OCI-LY7 (cell line): ENCODE data around the gene SLC29A1. TPM values are rescaled to one million over a fixed set of nuclear protein-coding genes. Genes with fewer than 3 reads are reported as not detected.

Source experiments
- BruUV-seq: library from RNA; stranded (reverse); fragments of 400-500 nt; replicated peaks from 2 replicates; lab custom pipeline; 2021; lab: Mats Ljungman, UMichigan
- CTCF ChIA-PET: fragments of 300-600 bp; sonication (Branson Sonifier 250); formaldehyde crosslinking; loops from one replicate; lab custom pipeline; 2022; ENCODE audit warnings: antibody characterized with exemption; ENCODE audit not compliant: unreplicated experiment; lab: Charles Lee
- POLR2A ChIA-PET: fragments of 300-600 bp; sonication (Branson Sonifier 250); formaldehyde crosslinking; loops from one replicate; lab custom pipeline; 2022; ENCODE audit warnings: antibody characterized with exemption; lab: Charles Lee
- DNase-seq: peaks from one replicate; pipeline ENCODE4 v3.0.0-alpha.2; 2015; ENCODE audit warnings: low spot score
- H2AFZ ChIP-seq: fragments of 200-600 bp; sonication (generic), shearing (Covaris generic); 2 replicates; pipeline ENCODE4 v1.6.1; 2014; ENCODE audit warnings: mild to moderate bottlenecking, antibody characterized with exemption, low read length, moderate library complexity
- H3K27ac ChIP-seq: fragments of 200-600 bp; sonication (generic); 2 replicates; pipeline ENCODE4 v1.5.1; 2014; ENCODE audit warnings: mixed run types, low read depth, mild to moderate bottlenecking, moderate library complexity, low read length, inconsistent platforms; ENCODE audit not compliant: poor library complexity, severe bottlenecking
- H3K36me3 ChIP-seq: fragments of 200-600 bp; sonication (generic); 2 replicates; pipeline ENCODE4 v1.6.1; 2014; ENCODE audit warnings: mild to moderate bottlenecking, antibody characterized with exemption, low read length, moderate library complexity, mixed read lengths; ENCODE audit not compliant: insufficient read depth
- H3K4me1 ChIP-seq: fragments of 200-600 bp; sonication (generic); 2 replicates; pipeline ENCODE4 v1.5.1; 2014; ENCODE audit warnings: mild to moderate bottlenecking, low read length; ENCODE audit not compliant: insufficient read depth, poor library complexity, severe bottlenecking
- H3K4me2 ChIP-seq: fragments of 200-600 bp; sonication (generic); 2 replicates; pipeline ENCODE4 v1.6.1; 2014; ENCODE audit warnings: mild to moderate bottlenecking, low read length
- H3K4me3 ChIP-seq: fragments of 200-600 bp; sonication (generic); 2 replicates; pipeline ENCODE4 v1.5.1; 2014; ENCODE audit warnings: mild to moderate bottlenecking, low read depth, low read length; ENCODE audit not compliant: poor library complexity, severe bottlenecking
- H3K79me2 ChIP-seq: fragments of 200-600 bp; sonication (generic); 2 replicates; pipeline ENCODE4 v1.6.1; 2016; ENCODE audit warnings: low read depth, mild to moderate bottlenecking, low read length, moderate library complexity, mixed read lengths; ENCODE audit not compliant: insufficient read depth
- H3K9me2 ChIP-seq: fragments of 200-600 bp; sonication (generic); 2 replicates; pipeline ENCODE4 v1.6.1; 2016; ENCODE audit warnings: mild to moderate bottlenecking, low read length, mixed read lengths; ENCODE audit not compliant: insufficient read depth
- H3K9me3 ChIP-seq: fragments of 200-600 bp; sonication (generic); 2 replicates; pipeline ENCODE4 v1.6.1; 2014; ENCODE audit warnings: mild to moderate bottlenecking, mixed run types, low read length, mixed read lengths
- H4K20me1 ChIP-seq: fragments of 200-600 bp; sonication (generic); 2 replicates; pipeline ENCODE4 v1.6.1; 2014; ENCODE audit warnings: mild to moderate bottlenecking, antibody characterized with exemption, low read length, moderate library complexity, mixed read lengths; ENCODE audit not compliant: insufficient read depth
- CTCF ChIP-seq: fragments of 200-600 bp; sonication (generic); conservative IDR thresholded peaks from 2 replicates; pipeline ENCODE4 v1.5.1; 2014; ENCODE audit warnings: mild to moderate bottlenecking, antibody characterized with exemption, low read length, moderate library complexity, mixed read lengths
- EZH2phosphoT487 ChIP-seq: fragments of 200-600 bp; sonication (generic); IDR thresholded peaks from 2 replicates; pipeline ENCODE4 v1.6.1; 2018; ENCODE audit warnings: low read depth, borderline replicate concordance, mild to moderate bottlenecking, mixed run types, antibody characterized with exemption, low read length, moderate library complexity, mixed read lengths
- intact Hi-C: fragments of 100-400 bp; cut with micrococcal nuclease; formaldehyde crosslinking; loops from one replicate; pipeline ENCODE4 v1.10.0; 2022; ENCODE audit not compliant: unreplicated experiment
- total RNA-seq, 2 experiments: library from RNA; depleted of rRNA in 1 of 2; stranded (reverse); fragments of >200 nt in 1 of 2; shearing (Covaris generic) in 1 of 2; gene quantifications; 2 replicates each; pipeline ENCODE4 v1.2.3, GENCODE V29; 2014 to 2022

SLC29A1 gene
- total RNA-seq, 2 experiments from 2014 or later = 52.6 to 64.6 TPM

- no peaks in the 10 kb centered on the region for H4K20me1 ChIP-seq
- intact Hi-C loops = no loop called here
- H3K4me1 ChIP-seq = peaks cover 21% of the 10 kb centered on the region
- no peaks in the 10 kb centered on the region for H3K9me2 ChIP-seq
- H3K4me2 ChIP-seq = no peak overlapping the region
- no TSS peak for BruUV-seq
- ChIA-PET CTCF (no interaction called here), POLR2A (no interaction called here)
- TF ChIP-seq EZH2phosphoT487 = no peak
- TF ChIP-seq CTCF = no peak
- no peak overlapping the region for H2AFZ ChIP-seq
- no peaks in the 10 kb centered on the region for H3K79me2 ChIP-seq
- H3K27ac ChIP-seq = no peak overlapping the region
- no peaks in the 10 kb centered on the region for H3K9me3 ChIP-seq
- no peaks in the 10 kb centered on the region for H3K36me3 ChIP-seq
- no peak for DNase-seq
- H3K4me3 ChIP-seq = no peak overlapping the region
Measured at GRCh38 chr6:44272999-44273566, 49.7 kb downstream of the SLC29A1 start.

- no peaks in the 10 kb centered on the region for H3K9me3 ChIP-seq
- H2AFZ ChIP-seq = no peak overlapping the region
- H3K4me3 ChIP-seq = no peak overlapping the region
- H3K4me2 ChIP-seq = no peak overlapping the region
- DNase-seq = no peak
- no peaks in the 10 kb centered on the region for H3K36me3 ChIP-seq
- H3K4me1 ChIP-seq = peaks cover 16% of the 10 kb centered on the region
- intact Hi-C loops = no loop called here
- H3K9me2 ChIP-seq = no peaks in the 10 kb centered on the region
- H4K20me1 ChIP-seq = no peaks in the 10 kb centered on the region
- no peak overlapping the region for H3K27ac ChIP-seq
- TF ChIP-seq CTCF = no peak
- ChIA-PET POLR2A (no interaction called here), CTCF (no interaction called here)
- BruUV-seq = no TSS peak
- no peaks in the 10 kb centered on the region for H3K79me2 ChIP-seq
Measured at GRCh38 chr6:44273617-44274016, 50.2 kb downstream of the SLC29A1 start.

GRCh38 chr6:44275271-44275748 is 51.9 kb downstream of the SLC29A1 start:
- ChIA-PET CTCF (no interaction called here), POLR2A (no interaction called here)
- H3K36me3 ChIP-seq = no peaks in the 10 kb centered on the region
- H2AFZ ChIP-seq = no peak overlapping the region
- H3K4me2 ChIP-seq = no peak overlapping the region
- H3K9me3 ChIP-seq = no peaks in the 10 kb centered on the region
- no peak overlapping the region for H3K4me3 ChIP-seq
- no peak for DNase-seq
- no peaks in the 10 kb centered on the region for H3K4me1 ChIP-seq
- no TSS peak for BruUV-seq
- TF ChIP-seq CTCF (no peak), EZH2phosphoT487 (no peak)
- intact Hi-C loops = no loop called here
- no peaks in the 10 kb centered on the region for H3K79me2 ChIP-seq
- H4K20me1 ChIP-seq = no peaks in the 10 kb centered on the region
- H3K9me2 ChIP-seq = no peaks in the 10 kb centered on the region
- no peak overlapping the region for H3K27ac ChIP-seq
